GM18858 (cell line): ENCODE measurements around the gene KLF4.

Source experiments
- ATAC-seq: cut with Tn5 transposase; IDR thresholded peaks from one replicate; pipeline ENCODE4 v1.9.1; 2021; ENCODE audit not compliant: unreplicated experiment

The KLF4 gene

DNA sequence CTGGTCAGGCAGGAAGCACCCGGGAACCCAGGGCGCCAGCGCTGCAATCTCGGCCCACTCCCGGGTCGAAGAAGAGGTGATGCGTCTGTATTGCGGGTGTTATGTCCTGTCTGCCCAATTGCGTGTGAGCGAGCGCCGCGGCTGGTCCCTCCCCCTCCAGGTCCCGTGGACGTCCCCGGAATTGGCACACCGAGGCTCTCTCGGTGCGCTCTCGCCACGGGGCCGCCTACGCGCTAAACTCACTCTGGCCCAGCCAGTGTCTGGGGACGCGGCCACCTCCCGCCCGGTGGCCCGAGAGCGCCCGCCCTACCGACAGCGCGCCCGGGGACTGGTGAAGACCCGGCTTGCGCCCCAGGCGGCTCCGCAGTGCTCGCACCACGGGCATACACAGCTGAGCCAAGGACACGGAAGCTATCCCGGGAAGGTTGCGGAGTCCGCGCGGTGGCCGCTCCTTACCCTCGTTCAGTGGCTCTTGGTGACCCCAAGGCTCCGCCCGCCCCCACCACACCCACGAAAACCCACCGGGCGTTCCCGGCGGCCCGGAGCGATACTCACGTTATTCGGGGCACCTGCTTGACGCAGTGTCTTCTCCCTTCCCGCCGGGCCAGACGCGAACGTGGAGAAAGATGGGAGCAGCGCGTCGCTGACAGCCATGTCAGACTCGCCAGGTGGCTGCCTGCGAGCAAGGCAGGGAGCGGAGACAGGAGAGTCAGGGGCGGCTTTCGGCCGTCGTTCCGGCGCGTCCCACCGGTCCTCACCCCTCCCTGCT lies 1.0 kb downstream of the KLF4 start:
- ATAC-seq: no peak

GRCh38 chr9:107487521-107488374 lies 1.8 kb downstream of the KLF4 start:
- ATAC-seq: no peak

DNA sequence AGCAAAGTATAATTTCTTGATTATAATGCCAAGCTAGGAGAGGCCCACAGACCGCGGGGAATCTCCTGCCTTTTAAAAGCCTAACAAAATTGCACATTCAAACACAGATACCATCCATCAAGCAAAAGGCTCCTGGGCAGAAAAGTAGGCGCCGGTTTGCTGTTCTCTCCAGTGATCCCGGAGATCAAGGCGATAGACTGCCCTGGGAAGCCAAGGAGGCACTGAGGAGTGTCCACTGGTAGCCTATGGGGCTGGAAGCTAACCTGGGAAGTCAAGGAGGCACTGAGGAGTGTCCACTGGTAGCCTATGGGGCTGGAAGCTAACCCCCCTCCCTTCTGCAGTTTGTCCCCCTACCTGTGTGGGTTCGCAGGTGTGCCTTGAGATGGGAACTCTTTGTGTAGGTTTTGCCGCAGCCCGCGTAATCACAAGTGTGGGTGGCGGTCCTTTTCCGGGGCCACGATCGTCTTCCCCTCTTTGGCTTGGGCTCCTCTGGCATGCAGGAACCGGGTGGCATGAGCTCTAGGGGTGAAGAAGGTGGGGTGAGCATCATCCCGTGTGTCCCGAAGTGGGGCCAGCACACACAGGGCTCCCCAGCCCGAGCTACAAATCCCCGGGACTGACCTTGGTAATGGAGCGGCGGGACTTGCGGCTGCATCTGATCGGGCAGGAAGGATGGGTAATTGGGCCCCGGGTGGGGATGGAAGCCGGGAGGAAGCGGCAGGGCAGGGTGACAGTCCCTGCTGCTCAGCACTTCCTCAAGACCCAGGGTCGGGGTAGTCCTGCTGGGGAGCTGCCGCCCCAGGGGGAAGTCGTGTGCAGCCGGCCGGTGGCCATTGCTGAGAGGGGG lies 2.7 kb downstream of the KLF4 start:
- ATAC-seq: no peak

GRCh38 chr9:107485458-107486043 lies 4.0 kb downstream of the KLF4 start:
- no peak for ATAC-seq

GRCh38 chr9:107484117-107484723 lies 5.3 kb downstream of the KLF4 start:
- peak; percentile 53 for ATAC-seq

DNA sequence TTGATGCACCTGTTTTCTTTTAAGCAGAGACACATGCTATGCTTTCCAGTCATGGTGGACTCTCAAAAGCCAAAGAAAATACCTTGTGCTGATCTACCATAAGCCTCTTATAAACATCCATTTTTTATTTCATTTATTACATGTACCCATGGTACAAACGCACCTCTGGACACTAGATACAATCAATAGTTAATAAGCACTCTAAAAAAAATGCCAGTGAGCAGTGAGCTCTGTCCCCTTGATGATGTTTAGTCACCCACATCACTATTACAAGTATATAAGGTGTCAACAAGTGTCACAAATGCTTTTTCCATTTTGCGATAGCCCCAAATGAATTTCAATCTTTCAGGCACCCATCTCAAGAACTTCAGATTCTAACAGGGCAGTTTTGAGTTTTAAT lies 5.9 kb downstream of the KLF4 start:
- no peak for ATAC-seq

- no peak for ATAC-seq
These were observed 8.5 kb downstream of the KLF4 start for GRCh38 chr9:107481035-107481434.

DNA sequence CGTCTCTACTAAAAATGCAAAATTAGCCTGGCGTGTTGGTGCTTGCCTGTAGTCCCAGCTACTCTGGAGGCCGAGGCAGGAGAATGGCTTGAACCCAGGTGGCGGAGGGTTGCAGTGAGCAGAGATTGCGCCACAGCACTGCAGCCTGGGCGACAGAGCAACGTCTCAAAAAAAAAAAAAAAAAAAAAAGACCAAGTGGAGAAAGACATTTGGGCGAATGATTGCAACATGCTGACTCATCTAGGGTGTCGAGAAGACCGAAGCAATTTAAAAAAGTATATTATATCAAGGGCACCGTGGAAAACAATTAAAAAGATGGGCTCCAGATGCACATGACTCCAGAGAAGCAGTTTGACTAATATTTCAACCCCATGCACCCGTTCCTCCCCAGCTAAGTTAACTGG lies 9.2 kb downstream of the KLF4 start:
- ATAC-seq: no peak

DNA sequence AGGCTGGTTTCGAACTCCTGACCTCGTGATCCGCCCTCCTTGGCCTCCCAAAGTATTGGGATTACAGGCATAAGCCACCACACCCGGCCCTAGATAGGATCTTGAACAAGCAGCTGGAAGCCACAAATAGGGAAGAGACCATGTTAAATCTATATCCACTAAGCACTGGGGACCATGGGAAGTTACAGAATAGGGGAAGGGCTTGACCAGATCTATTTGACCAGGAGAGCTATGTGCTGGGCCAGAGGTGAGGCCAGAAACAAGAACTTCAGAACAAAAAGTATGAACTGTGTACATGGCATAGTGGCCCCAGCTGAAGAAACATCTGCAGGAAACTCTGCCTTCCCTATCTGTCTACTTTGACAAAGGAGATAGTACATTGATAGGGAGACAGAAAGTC lies 10.8 kb downstream of the KLF4 start:
- no peak for ATAC-seq

DNA sequence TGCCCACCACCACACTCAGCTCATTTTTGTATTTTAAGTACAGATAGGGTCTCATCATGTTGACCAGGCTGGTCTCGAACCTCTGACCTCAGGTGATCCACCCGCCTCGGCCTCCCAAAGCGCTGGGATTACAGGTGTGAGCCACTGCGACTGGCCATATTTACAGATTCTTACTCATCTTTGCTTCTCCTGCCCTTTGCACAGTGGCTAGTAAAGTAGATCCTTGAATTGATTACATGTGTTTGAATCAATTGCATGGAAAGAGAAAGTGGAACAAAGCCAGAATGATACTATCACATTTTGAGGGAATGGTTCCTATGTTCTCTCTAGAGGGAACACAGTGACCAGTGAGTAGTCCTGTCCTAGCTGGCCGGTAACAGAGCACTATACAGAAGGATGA lies 15.4 kb downstream of the KLF4 start:
- no peak for ATAC-seq

- ATAC-seq: no peak
These were observed 16.8 kb downstream of the KLF4 start for GRCh38 chr9:107472581-107473340.

GRCh38 chr9:107471552-107471951 lies 18.0 kb downstream of the KLF4 start:
- ATAC-seq: no peak

DNA sequence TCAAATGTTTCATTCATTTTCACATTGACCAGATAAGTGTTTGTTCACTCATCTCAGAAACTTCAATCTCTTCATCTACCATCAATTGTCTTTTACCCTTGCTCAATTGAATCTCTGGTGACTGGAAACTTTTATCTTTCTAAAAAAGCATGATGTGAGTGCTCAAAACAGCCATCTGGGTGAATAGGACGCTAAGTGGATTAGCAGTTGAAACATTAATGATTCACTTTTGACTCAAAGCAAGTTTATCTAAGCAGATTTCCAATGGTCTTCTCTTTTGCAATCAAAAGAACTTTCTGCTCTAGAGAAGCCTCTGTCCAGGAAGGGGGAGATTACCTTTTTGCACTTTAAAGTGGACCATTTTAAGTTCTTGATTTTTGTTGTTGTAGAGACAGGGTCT lies 22.2 kb downstream of the KLF4 start:
- no peak for ATAC-seq

- ATAC-seq: no peak
These were observed 22.7 kb downstream of the KLF4 start for GRCh38 chr9:107466826-107467225.

- ATAC-seq: no peak
These were observed 23.8 kb downstream of the KLF4 start for GRCh38 chr9:107465467-107466451.

- no peak for ATAC-seq
These were observed 25.1 kb downstream of the KLF4 start for GRCh38 chr9:107464516-107464915.

DNA sequence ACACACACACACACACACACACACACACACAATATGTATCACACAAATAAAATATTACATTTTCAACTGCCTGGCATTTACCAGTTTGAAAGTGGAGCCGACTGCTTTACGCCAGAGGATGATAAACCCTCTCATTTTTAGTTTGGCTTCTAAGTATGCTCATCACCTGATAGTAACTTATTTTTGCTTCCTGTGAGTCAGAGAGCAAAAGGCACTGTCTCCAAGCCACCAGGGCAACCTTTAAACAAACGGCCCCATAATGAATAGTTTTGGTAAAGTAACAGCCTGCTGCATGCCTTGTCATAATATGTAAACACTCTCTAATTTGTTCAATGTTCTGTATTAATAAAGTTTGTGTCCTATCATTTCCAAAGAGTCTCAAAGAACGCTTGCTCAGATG lies 26.9 kb downstream of the KLF4 start:
- no peak for ATAC-seq

- no peak for ATAC-seq
These were observed 29.2 kb downstream of the KLF4 start for GRCh38 chr9:107460153-107461023.
